Activated CD4-positive, CD25-positive, alpha-beta regulatory T cell treated with anti-CD3 and anti-CD28 coated beads, Interleukin-2, amount 50 U/mL, for 16 hours (primary cell): ENCODE results near the gene EEF1AKMT2.

ENCODE experiments used
- DNase-seq: peaks from one replicate; pipeline ENCODE4 v3.0.0-alpha.2; 2020; ENCODE audit warnings: low read depth, low spot score

The EEF1AKMT2 gene

GRCh38 chr10:124737708-124738107 lies 54.0 kb downstream of the EEF1AKMT2 start:
- no peak for DNase-seq

- no peak for DNase-seq
Measured at GRCh38 chr10:124737221-124737620, 54.5 kb downstream of the EEF1AKMT2 start.

- DNase-seq, result no peak
Measured at GRCh38 chr10:124736491-124737136, 55.1 kb downstream of the EEF1AKMT2 start.

- no peak for DNase-seq
Measured at GRCh38 chr10:124735491-124736286, 56.0 kb downstream of the EEF1AKMT2 start.

GRCh38 chr10:124734311-124735166 lies 57.1 kb downstream of the EEF1AKMT2 start:
- DNase-seq, result no peak

- no peak for DNase-seq
Measured at GRCh38 chr10:124733571-124734245, 58.0 kb downstream of the EEF1AKMT2 start.

GRCh38 chr10:124732931-124733570 lies 58.6 kb downstream of the EEF1AKMT2 start:
- DNase-seq, result no peak

GRCh38 chr10:124731551-124731950 lies 60.1 kb downstream of the EEF1AKMT2 start:
- no peak for DNase-seq

GRCh38 chr10:124730790-124731189 lies 60.9 kb downstream of the EEF1AKMT2 start:
- no peak for DNase-seq

- DNase-seq, result no peak
Measured at GRCh38 chr10:124728830-124729661, 62.6 kb downstream of the EEF1AKMT2 start.

- no peak for DNase-seq
Measured at GRCh38 chr10:124728071-124728829, 63.4 kb downstream of the EEF1AKMT2 start.

GRCh38 chr10:124727361-124727960 lies 64.2 kb downstream of the EEF1AKMT2 start:
- DNase-seq, result no peak

GRCh38 chr10:124725791-124726190 lies 65.9 kb downstream of the EEF1AKMT2 start:
- DNase-seq, result no peak

GRCh38 chr10:124725171-124725631 lies 66.5 kb downstream of the EEF1AKMT2 start:
- DNase-seq, result no peak

- DNase-seq, result no peak
Measured at GRCh38 chr10:124724279-124725027, 67.2 kb downstream of the EEF1AKMT2 start.

- DNase-seq, result no peak
Measured at GRCh38 chr10:124723826-124724225, 67.9 kb downstream of the EEF1AKMT2 start.

- no peak for DNase-seq
Measured at GRCh38 chr10:124722798-124723783, 68.6 kb downstream of the EEF1AKMT2 start.
